ENCODE measurements around the gene SORCS2. TPM values are rescaled to one million over a fixed set of nuclear protein-coding genes. Genes with fewer than 3 reads are reported as not detected.

The SORCS2 gene
- polyA plus RNA-seq, 1 donor (not counting 4 experiments of a cell fraction or from before 2014, with no cell fraction given): 0.09 TPM

DNA sequence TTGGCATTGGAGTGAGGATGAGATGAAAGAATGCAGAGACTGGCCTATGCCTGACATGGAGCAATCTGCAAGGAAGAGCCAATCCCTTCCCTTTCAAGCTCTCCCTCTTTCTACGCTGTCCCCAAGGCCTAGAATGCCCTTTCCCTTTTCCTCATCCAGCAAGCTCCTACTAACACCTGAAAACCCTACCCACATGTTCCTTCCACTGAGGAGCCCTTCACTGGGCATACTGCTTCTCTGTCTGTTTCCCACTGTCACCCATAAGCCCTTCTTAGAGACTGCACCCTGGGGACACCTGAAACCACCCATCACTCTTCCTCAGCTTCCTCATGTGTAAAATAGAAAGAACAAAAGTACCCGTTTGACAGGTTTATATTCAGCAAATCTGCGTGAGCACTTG lies 492.0 kb downstream of the SORCS2 start:
- dilution Hi-C loops (cut with MboI; ENCODE audit: extremely low pct_ligation_motif_present, low sequenced_read_pairs): no loop called here
- no peak for FAIRE-seq

DNA sequence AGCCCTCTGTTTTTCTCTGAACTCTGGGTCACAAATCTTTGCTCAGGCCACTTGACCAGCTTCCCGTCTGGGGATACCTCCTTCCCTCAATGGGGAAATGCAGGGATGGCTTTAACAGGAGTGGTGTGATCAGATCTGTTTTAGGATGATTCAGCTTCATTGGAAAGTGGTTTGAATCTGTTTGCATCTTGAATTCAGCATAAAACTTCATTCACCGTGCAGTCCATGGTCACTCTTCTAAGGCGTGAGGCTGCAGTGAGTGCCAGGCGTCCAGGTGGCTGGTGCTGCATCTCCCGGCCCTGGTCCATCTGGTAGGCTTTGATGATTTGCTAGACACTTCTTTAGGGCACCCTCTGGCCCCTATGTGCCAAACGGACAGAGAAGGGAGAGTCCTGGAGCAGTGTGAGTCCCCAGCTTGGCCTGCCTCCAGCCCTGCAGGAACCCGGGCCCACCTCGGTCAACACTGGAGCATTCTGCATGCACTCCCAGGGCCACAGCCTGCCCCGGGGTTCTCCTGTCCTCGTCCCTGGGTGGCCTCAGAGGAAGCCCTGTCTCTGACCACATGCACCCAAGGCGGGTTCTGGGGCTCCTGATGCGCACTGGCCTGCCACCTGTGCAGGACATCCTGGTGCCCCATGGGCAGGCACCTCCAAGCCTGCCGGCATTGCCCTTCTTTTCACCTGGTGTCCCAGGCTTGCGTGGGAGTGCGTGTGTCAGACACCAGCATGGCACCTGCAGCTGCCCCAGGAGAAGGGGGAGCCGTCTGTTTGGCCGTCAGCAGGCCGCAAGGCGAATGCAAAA lies 493.9 kb downstream of the SORCS2 start:
- Histone ChIP-seq H3K27ac (ENCODE audit: control insufficient read depth, insufficient read depth, low read length) (no peak overlapping the region), H3K9me3 (ENCODE audit: control insufficient read depth, low read depth, low read length) (no peaks in the 10 kb centered on the region), H3K4me2 (ENCODE audit: control insufficient read depth, extremely low read depth, insufficient read depth, low read depth, low read length) (no peak overlapping the region), H4K20me1 (ENCODE audit: control insufficient read depth, extremely low read depth, insufficient read depth, low read length) (no peaks in the 10 kb centered on the region), H3K9ac (ENCODE audit: control insufficient read depth, extremely low read depth, insufficient read depth, low read length) (no peak overlapping the region), H3K9me1 (ENCODE audit: control insufficient read depth, extremely low read depth, insufficient read depth, low read length) (no peaks in the 10 kb centered on the region), H3K36me3 (ENCODE audit: control insufficient read depth in 2 of 2, extremely low read depth in 1 of 2, insufficient read depth in 2 of 2, low read length in 2 of 2) (no peaks in the 10 kb centered on the region), H2AFZ (ENCODE audit: control insufficient read depth, low read length) (no peak overlapping the region), H3K4me3 (ENCODE audit: control insufficient read depth in 2 of 3, extremely low read depth in 1 of 3, insufficient read depth in 2 of 3, low read depth in 1 of 3, low read length in 3 of 3) (no peak overlapping the region), H3K27me3 (ENCODE audit: control insufficient read depth, extremely low read depth, insufficient read depth, low read length) (peaks cover 4% of the 10 kb centered on the region), H3K79me2 (ENCODE audit: control insufficient read depth, insufficient read depth, low read length) (no peaks in the 10 kb centered on the region), H3K4me1 (ENCODE audit: control insufficient read depth, extremely low read depth, insufficient read depth, low read length) (no peaks in the 10 kb centered on the region)
- DNase-seq (ENCODE audit: low read depth, low spot score): no peak
- no peak for FAIRE-seq
- TF ChIP-seq EZH2 (IDR thresholded peaks at IDR 0.05; ENCODE audit: low read length): no peak
- TF ChIP-seq, protein P1, sequence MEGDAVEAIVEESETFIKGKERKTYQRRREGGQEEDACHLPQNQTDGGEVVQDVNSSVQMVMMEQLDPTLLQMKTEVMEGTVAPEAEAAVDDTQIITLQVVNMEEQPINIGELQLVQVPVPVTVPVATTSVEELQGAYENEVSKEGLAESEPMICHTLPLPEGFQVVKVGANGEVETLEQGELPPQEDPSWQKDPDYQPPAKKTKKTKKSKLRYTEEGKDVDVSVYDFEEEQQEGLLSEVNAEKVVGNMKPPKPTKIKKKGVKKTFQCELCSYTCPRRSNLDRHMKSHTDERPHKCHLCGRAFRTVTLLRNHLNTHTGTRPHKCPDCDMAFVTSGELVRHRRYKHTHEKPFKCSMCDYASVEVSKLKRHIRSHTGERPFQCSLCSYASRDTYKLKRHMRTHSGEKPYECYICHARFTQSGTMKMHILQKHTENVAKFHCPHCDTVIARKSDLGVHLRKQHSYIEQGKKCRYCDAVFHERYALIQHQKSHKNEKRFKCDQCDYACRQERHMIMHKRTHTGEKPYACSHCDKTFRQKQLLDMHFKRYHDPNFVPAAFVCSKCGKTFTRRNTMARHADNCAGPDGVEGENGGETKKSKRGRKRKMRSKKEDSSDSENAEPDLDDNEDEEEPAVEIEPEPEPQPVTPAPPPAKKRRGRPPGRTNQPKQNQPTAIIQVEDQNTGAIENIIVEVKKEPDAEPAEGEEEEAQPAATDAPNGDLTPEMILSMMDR (optimal IDR thresholded peaks at IDR 0.05 in 1 of 3, IDR thresholded peaks at IDR 0.05 in 1 of 3, conservative IDR thresholded peaks at IDR 0.05 in 1 of 3; ENCODE audit: extremely low read depth in 1 of 3, insufficient read depth in 2 of 3, low read length in 3 of 3): no peak
- dilution Hi-C loops (cut with MboI; ENCODE audit: extremely low pct_ligation_motif_present, low sequenced_read_pairs): no loop called here

More for the DNA sequence above, 492.0 kb downstream of the SORCS2 start:
- no peaks in the 10 kb centered on the region for H3K4me1 ChIP-seq (ENCODE audit: control insufficient read depth, extremely low read depth, insufficient read depth, low read length)
- TF ChIP-seq, protein P1 (optimal IDR thresholded peaks at IDR 0.05 in 1 of 3, IDR thresholded peaks at IDR 0.05 in 1 of 3, conservative IDR thresholded peaks at IDR 0.05 in 1 of 3; ENCODE audit: extremely low read depth in 1 of 3, insufficient read depth in 2 of 3, low read length in 3 of 3): no peak
- no peak for TF ChIP-seq EZH2 (IDR thresholded peaks at IDR 0.05; ENCODE audit: low read length)
- H4K20me1 ChIP-seq (ENCODE audit: control insufficient read depth, extremely low read depth, insufficient read depth, low read length): no peaks in the 10 kb centered on the region
- no peak overlapping the region for H3K4me3 ChIP-seq (ENCODE audit: control insufficient read depth in 2 of 3, extremely low read depth in 1 of 3, insufficient read depth in 2 of 3, low read depth in 1 of 3, low read length in 3 of 3)
- no peaks in the 10 kb centered on the region for H3K36me3 ChIP-seq (ENCODE audit: control insufficient read depth in 2 of 2, extremely low read depth in 1 of 2, insufficient read depth in 2 of 2, low read length in 2 of 2)
- no peak for DNase-seq (ENCODE audit: low read depth, low spot score)
- no peak overlapping the region for H3K9ac ChIP-seq (ENCODE audit: control insufficient read depth, extremely low read depth, insufficient read depth, low read length)
- no peaks in the 10 kb centered on the region for H3K79me2 ChIP-seq (ENCODE audit: control insufficient read depth, insufficient read depth, low read length)
- H3K4me2 ChIP-seq (ENCODE audit: control insufficient read depth, extremely low read depth, insufficient read depth, low read depth, low read length): no peak overlapping the region
- H2AFZ ChIP-seq (ENCODE audit: control insufficient read depth, low read length): no peak overlapping the region
- H3K9me3 ChIP-seq (ENCODE audit: control insufficient read depth, low read depth, low read length): no peaks in the 10 kb centered on the region
- no peaks in the 10 kb centered on the region for H3K9me1 ChIP-seq (ENCODE audit: control insufficient read depth, extremely low read depth, insufficient read depth, low read length)
- H3K27me3 ChIP-seq (ENCODE audit: control insufficient read depth, extremely low read depth, insufficient read depth, low read length): peaks cover 4% of the 10 kb centered on the region
- H3K27ac ChIP-seq (ENCODE audit: control insufficient read depth, insufficient read depth, low read length): no peak overlapping the region

Measured in keratinocyte (primary cell).